GM21529 (cell line): Measurements from ENCODE around the gene RPP30.

Experiments used
- ATAC-seq: cut with Tn5 transposase; IDR thresholded peaks from one replicate; pipeline ENCODE4 v1.9.1; 2021; ENCODE audit not compliant: unreplicated experiment

The RPP30 gene

GRCh38 chr10:90871766-90872647 lies at the start of gene RPP30:
TSS of gene RPP30 (plus strand) at chr10:90871974. CDS start at chr10:90871987, 13 bp downstream.
- peak; percentile 97 for ATAC-seq

- no peak for ATAC-seq
Measured at GRCh38 chr10:90822508-90822907, 49.3 kb upstream of the RPP30 start.

- ATAC-seq: no peak
Measured at GRCh38 chr10:90832111-90832510, 39.7 kb upstream of the RPP30 start.

GRCh38 chr10:90834326-90834725 lies 37.4 kb upstream of the RPP30 start:
- ATAC-seq: no peak

- ATAC-seq: no peak
Measured at GRCh38 chr10:90837486-90837885, 34.3 kb upstream of the RPP30 start.

GRCh38 chr10:90842725-90843124 lies 29.0 kb upstream of the RPP30 start:
- ATAC-seq: no peak

- no peak for ATAC-seq
Measured at GRCh38 chr10:90845726-90846125, 26.0 kb upstream of the RPP30 start.

- ATAC-seq: no peak
Measured at GRCh38 chr10:90846746-90847145, 25.0 kb upstream of the RPP30 start.

GRCh38 chr10:90847436-90847835 lies 24.3 kb upstream of the RPP30 start:
- no peak for ATAC-seq

GRCh38 chr10:90849956-90850749 lies 21.6 kb upstream of the RPP30 start:
- no peak for ATAC-seq

GRCh38 chr10:90855126-90855525 lies 16.6 kb upstream of the RPP30 start:
- no peak for ATAC-seq

- ATAC-seq: no peak
Measured at GRCh38 chr10:90856261-90856660, 15.5 kb upstream of the RPP30 start.

- no peak for ATAC-seq
Measured at GRCh38 chr10:90856964-90857634, 14.7 kb upstream of the RPP30 start.

- peak; percentile 70 for ATAC-seq
Measured at GRCh38 chr10:90857635-90858460, 13.9 kb upstream of the RPP30 start, which contains the start of gene HTR7. TSS of gene HTR7 (minus strand) at chr10:90858039. CDS start at chr10:90857671, 368 bp downstream.

GRCh38 chr10:90858461-90858968 lies 13.3 kb upstream of the RPP30 start:
- ATAC-seq: no peak

- ATAC-seq: no peak
Measured at GRCh38 chr10:90859321-90859751, 12.4 kb upstream of the RPP30 start.

GRCh38 chr10:90860790-90861189 lies 11.0 kb upstream of the RPP30 start:
- ATAC-seq: no peak

- ATAC-seq: no peak
Measured at GRCh38 chr10:90862908-90863514, 8.8 kb upstream of the RPP30 start.

- ATAC-seq: no peak
Measured at GRCh38 chr10:90865401-90865800, 6.4 kb upstream of the RPP30 start.
